PFSK-1 (cell line): ENCODE data around the gene AATF.

Source experiments
- FOXP2 ChIP-seq: optimal IDR thresholded peaks from 2 replicates; pipeline ENCODE3; 2011; ENCODE audit warnings: borderline replicate concordance, control low read depth, inconsistent platforms; ENCODE audit not compliant: insufficient read depth; ENCODE audit errors: extremely low read length, extremely low read depth
- POLR2AphosphoS5 ChIP-seq: IDR thresholded peaks from 2 replicates; pipeline ENCODE4 v1.6.1; 2012; ENCODE audit warnings: low read depth, mild to moderate bottlenecking, control low read depth, low read length, moderate library complexity
- REST ChIP-seq, 2 experiments: IDR thresholded peaks; 2 replicates each; pipeline versions ENCODE4 v1.6.1 to v1.8.0; 2011 to 2012; ENCODE audit warnings: low read depth in 2 of 2, low read length in 2 of 2, control low read depth in 1 of 2, inconsistent platforms in 1 of 2, mild to moderate bottlenecking in 1 of 2, moderate library complexity in 1 of 2; ENCODE audit not compliant: insufficient read depth in 1 of 2
- SIN3A ChIP-seq: IDR thresholded peaks from 2 replicates; pipeline ENCODE4 v1.6.1; 2012; ENCODE audit warnings: mild to moderate bottlenecking, low read length, moderate library complexity, borderline replicate concordance; ENCODE audit not compliant: insufficient read depth
- TAF1 ChIP-seq: IDR thresholded peaks from 2 replicates; pipeline ENCODE4 v1.6.1; 2012; ENCODE audit warnings: low read length, control low read depth, borderline replicate concordance; ENCODE audit not compliant: insufficient read depth

Gene AATF

GRCh38 chr17:36939052-36939801, 9.5 kb upstream of the AATF start:
- TF ChIP-seq TAF1 (no peak), FOXP2 (no peak), SIN3A (no peak), REST (IDR thresholded peaks at IDR 0.05; ENCODE audit: insufficient read depth in 1 of 2, low read depth in 2 of 2, low read length in 2 of 2) (no peak), POLR2AphosphoS5 (no peak)

- no peak for TF ChIP-seq POLR2AphosphoS5
- no peak for TF ChIP-seq SIN3A
- TF ChIP-seq TAF1 = no peak
- TF ChIP-seq REST (IDR thresholded peaks at IDR 0.05; ENCODE audit: insufficient read depth in 1 of 2, low read depth in 2 of 2, low read length in 2 of 2) = no peak
- no peak for TF ChIP-seq FOXP2
Observed at GRCh38 chr17:36939802-36940312, 8.9 kb upstream of the AATF start.

GRCh38 chr17:36940313-36941264, 8.2 kb upstream of the AATF start:
- TF ChIP-seq POLR2AphosphoS5 = no peak
- TF ChIP-seq REST (IDR thresholded peaks at IDR 0.05; ENCODE audit: insufficient read depth in 1 of 2, low read depth in 2 of 2, low read length in 2 of 2) = no peak
- no peak for TF ChIP-seq SIN3A
- no peak for TF ChIP-seq FOXP2
- TF ChIP-seq TAF1 = no peak

GRCh38 chr17:36941265-36942010, 7.3 kb upstream of the AATF start:
- TF ChIP-seq SIN3A = no peak
- TF ChIP-seq REST (IDR thresholded peaks at IDR 0.05; ENCODE audit: insufficient read depth in 1 of 2, low read depth in 2 of 2, low read length in 2 of 2) = no peak
- no peak for TF ChIP-seq FOXP2
- TF ChIP-seq POLR2AphosphoS5 = no peak
- no peak for TF ChIP-seq TAF1
